HEK293 (cell line): ENCODE measurements around the gene FFAR4.

ENCODE experiments used
- CTCF ChIA-PET: fragments of 350-600 bp; formaldehyde crosslinking; extraction: SDS; loops from one replicate; lab custom pipeline; 2021; ENCODE audit warnings: antibody characterized with exemption; lab: Yijun Ruan, JAX
- POLR2A ChIA-PET: fragments of 300-600 bp; formaldehyde crosslinking; extraction: SDS; loops from one replicate; lab custom pipeline; 2020; ENCODE audit warnings: antibody characterized with exemption, inconsistent platforms; lab: Yijun Ruan, JAX
- H3K27ac ChIP-seq: fragments of 200-500 bp; sonication (Bioruptor generic); 2 replicates; pipeline ENCODE4 v1.5.1; 2014; ENCODE audit warnings: low read depth, low read length, control low read depth, inconsistent platforms; ENCODE audit errors: extremely low read depth
- H3K36me3 ChIP-seq, 2 experiments: fragments of 200-500 bp in 1 of 2; sonication (Bioruptor generic) in 1 of 2; 1 replicate in 1 of 2; 2 replicates in 1 of 2; pipeline ENCODE4 v1.5.1; 2014 to 2017; ENCODE audit warnings: inconsistent platforms in 2 of 2, low read length in 2 of 2; ENCODE audit not compliant: control insufficient read depth in 2 of 2, insufficient read depth in 1 of 2
- H3K4me1 ChIP-seq: fragments of 200-500 bp; sonication (Bioruptor generic); 2 replicates; pipeline ENCODE4 v1.5.1; 2014; ENCODE audit warnings: mild to moderate bottlenecking, low read length, inconsistent platforms; ENCODE audit not compliant: control insufficient read depth, insufficient read depth
- H3K4me3 ChIP-seq: 2 replicates; pipeline ENCODE4 v1.5.1; 2011; ENCODE audit warnings: low read depth, mild to moderate bottlenecking, control low read depth, low read length, moderate library complexity
- H3K9me3 ChIP-seq: fragments of 200-500 bp; sonication (Bioruptor generic); 2 replicates; pipeline ENCODE4 v1.5.1; 2014; ENCODE audit warnings: low read depth, low read length, inconsistent platforms; ENCODE audit not compliant: control insufficient read depth, insufficient read depth
- IKZF3 ChIP-seq: fragments of 450-650 bp; IDR thresholded peaks from 2 replicates; pipeline ENCODE4 v1.5.0; 2018; ENCODE audit warnings: missing biosample characterization, mild to moderate bottlenecking, missing genetic modification characterization, moderate library complexity
- KLF1 ChIP-seq: fragments of 450-650 bp; formaldehyde crosslinking; IDR thresholded peaks from 2 replicates; pipeline ENCODE4 v1.5.1; 2016; ENCODE audit warnings: missing biosample characterization, missing genetic modification characterization
- KLF16 ChIP-seq: fragments of 450-650 bp; formaldehyde crosslinking; IDR thresholded peaks from 2 replicates; pipeline ENCODE4 v1.5.1; 2017; ENCODE audit warnings: missing biosample characterization, missing genetic modification characterization
- TRIM28 ChIP-seq: IDR thresholded peaks from 2 replicates; pipeline ENCODE4 v1.6.1; 2011; ENCODE audit warnings: low read length, control low read depth, borderline replicate concordance
- ZBTB10 ChIP-seq: fragments of 450-650 bp; formaldehyde crosslinking; IDR thresholded peaks from 2 replicates; pipeline ENCODE4 v1.5.1; 2016; ENCODE audit warnings: missing biosample characterization, missing genetic modification characterization
- ZBTB48 ChIP-seq: fragments of 450-650 bp; formaldehyde crosslinking; IDR thresholded peaks from 2 replicates; pipeline ENCODE4 v1.5.1; 2016; ENCODE audit warnings: missing biosample characterization, missing genetic modification characterization
- ZFHX2 ChIP-seq: fragments of 450-650 bp; formaldehyde crosslinking; conservative IDR thresholded peaks from 2 replicates; pipeline ENCODE4 v1.5.1; 2016; ENCODE audit warnings: missing biosample characterization, missing genetic modification characterization
- ZIC2 ChIP-seq: fragments of 450-650 bp; formaldehyde crosslinking; IDR thresholded peaks from 2 replicates; pipeline ENCODE4 v1.5.1; 2016; ENCODE audit warnings: missing biosample characterization, missing genetic modification characterization
- ZNF138 ChIP-seq: fragments of 450-650 bp; formaldehyde crosslinking; IDR thresholded peaks from 2 replicates; pipeline ENCODE4 v1.5.1; 2016; ENCODE audit warnings: missing biosample characterization, missing genetic modification characterization, borderline replicate concordance
- ZNF175 ChIP-seq: fragments of 450-650 bp; formaldehyde crosslinking; IDR thresholded peaks from 2 replicates; pipeline ENCODE4 v1.5.1; 2016; ENCODE audit warnings: missing biosample characterization, missing genetic modification characterization
- ZNF184 ChIP-seq: fragments of 450-650 bp; IDR thresholded peaks from 2 replicates; pipeline ENCODE4 v1.5.1; 2018; ENCODE audit warnings: missing biosample characterization, mild to moderate bottlenecking, missing genetic modification characterization
- ZNF274 ChIP-seq, 2 experiments: fragments of 200-500 bp in 1 of 2; fragments of 450-650 bp in 1 of 2; sonication (Bioruptor generic) in 1 of 2; formaldehyde crosslinking in 1 of 2; IDR thresholded peaks; 2 replicates each; pipeline versions ENCODE4 v1.5.1 to v1.6.1; 2014 to 2016; ENCODE audit warnings: borderline replicate concordance in 1 of 2, inconsistent platforms in 1 of 2, low read length in 1 of 2, missing biosample characterization in 1 of 2, missing genetic modification characterization in 1 of 2
- ZNF324 ChIP-seq: fragments of 450-650 bp; formaldehyde crosslinking; IDR thresholded peaks from 2 replicates; pipeline ENCODE4 v1.5.1; 2016; ENCODE audit warnings: missing biosample characterization, missing genetic modification characterization
- ZNF391 ChIP-seq: fragments of 450-650 bp; formaldehyde crosslinking; IDR thresholded peaks from 2 replicates; pipeline ENCODE4 v1.5.1; 2016; ENCODE audit warnings: low read depth, missing biosample characterization, missing genetic modification characterization, borderline replicate concordance
- ZNF433 ChIP-seq: fragments of 450-650 bp; formaldehyde crosslinking; IDR thresholded peaks from 2 replicates; pipeline ENCODE4 v1.5.1; 2016; ENCODE audit warnings: missing biosample characterization, missing genetic modification characterization, low read depth
- ZNF501 ChIP-seq: fragments of 450-650 bp; formaldehyde crosslinking; IDR thresholded peaks from 2 replicates; pipeline ENCODE4 v1.5.1; 2016; ENCODE audit warnings: missing biosample characterization, missing genetic modification characterization
- ZNF510 ChIP-seq: fragments of 450-650 bp; formaldehyde crosslinking; IDR thresholded peaks from 2 replicates; pipeline ENCODE4 v1.5.1; 2018; ENCODE audit warnings: mild to moderate bottlenecking, missing genetic modification characterization, missing biosample characterization; ENCODE audit not compliant: insufficient replicate concordance
- ZNF580 ChIP-seq: fragments of 450-650 bp; formaldehyde crosslinking; IDR thresholded peaks from 2 replicates; pipeline ENCODE4 v1.5.1; 2016; ENCODE audit warnings: missing biosample characterization, missing genetic modification characterization
- ZNF596 ChIP-seq: fragments of 450-650 bp; IDR thresholded peaks from 2 replicates; pipeline ENCODE4 v1.5.0; 2018; ENCODE audit warnings: missing biosample characterization, mild to moderate bottlenecking, missing genetic modification characterization, moderate library complexity
- ZNF626 ChIP-seq: fragments of 450-650 bp; sonication (Bioruptor Pico); formaldehyde crosslinking; IDR thresholded peaks from 2 replicates; pipeline ENCODE4 v1.5.1; 2018; ENCODE audit warnings: missing biosample characterization, missing genetic modification characterization, inconsistent platforms
- ZNF654 ChIP-seq: fragments of 450-650 bp; formaldehyde crosslinking; IDR thresholded peaks from 2 replicates; pipeline ENCODE4 v1.5.1; 2016; ENCODE audit warnings: low read depth, missing biosample characterization, missing genetic modification characterization
- ZNF658 ChIP-seq: fragments of 450-650 bp; formaldehyde crosslinking; IDR thresholded peaks from 2 replicates; pipeline ENCODE4; 2016; ENCODE audit warnings: missing biosample characterization, missing genetic modification characterization
- ZNF776 ChIP-seq: fragments of 450-650 bp; formaldehyde crosslinking; IDR thresholded peaks from 2 replicates; pipeline ENCODE4 v1.5.0; 2017; ENCODE audit warnings: missing biosample characterization, missing genetic modification characterization, borderline replicate concordance
- ZNF777 ChIP-seq: fragments of 450-650 bp; formaldehyde crosslinking; IDR thresholded peaks from 2 replicates; pipeline ENCODE4 v1.5.1; 2017; ENCODE audit warnings: missing biosample characterization, missing genetic modification characterization, borderline replicate concordance
- ZNF792 ChIP-seq: fragments of 450-650 bp; formaldehyde crosslinking; IDR thresholded peaks from 2 replicates; pipeline ENCODE4 v1.5.1; 2016; ENCODE audit warnings: missing biosample characterization, missing genetic modification characterization
- ZSCAN16 ChIP-seq: fragments of 450-650 bp; formaldehyde crosslinking; IDR thresholded peaks from 2 replicates; pipeline ENCODE4 v1.5.1; 2016; ENCODE audit warnings: missing biosample characterization, missing genetic modification characterization
- TF ChIP-seq, protein P1 (sequence below): fragments of 450-650 bp; formaldehyde crosslinking; IDR thresholded peaks from 2 replicates; pipeline ENCODE4 v1.5.1; 2016; ENCODE audit warnings: missing biosample characterization, missing genetic modification characterization
- TF ChIP-seq, protein P2 (sequence below): fragments of 450-650 bp; formaldehyde crosslinking; IDR thresholded peaks from 2 replicates; pipeline ENCODE4 v1.5.1; 2016; ENCODE audit warnings: missing biosample characterization, missing genetic modification characterization

The FFAR4 gene

DNA sequence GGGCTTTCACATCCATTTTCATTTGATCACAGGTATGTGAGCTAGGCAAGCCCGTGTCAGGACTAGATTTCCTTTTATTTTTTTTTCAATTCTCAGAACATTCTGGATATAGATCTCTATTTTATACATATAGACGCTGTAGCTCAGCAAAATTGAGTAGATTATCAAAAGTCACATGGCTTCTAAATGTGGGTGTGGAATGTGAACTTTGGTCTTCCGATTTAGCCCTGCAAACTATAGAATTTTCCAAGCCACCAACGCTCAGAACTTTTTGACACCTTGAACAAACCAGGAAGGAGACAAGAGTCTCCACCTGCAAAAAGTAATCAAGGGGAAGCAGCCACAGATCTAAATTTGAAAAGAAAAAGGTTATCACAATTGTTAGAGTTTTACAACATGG lies 15.9 kb upstream of the FFAR4 start:
- Histone ChIP-seq H3K27ac (no peak overlapping the region), H3K4me1 (no peaks in the 10 kb centered on the region), H3K36me3 (no peaks in the 10 kb centered on the region), H3K9me3 (no peaks in the 10 kb centered on the region), H3K4me3 (no peak overlapping the region)
- ChIA-PET CTCF (interaction anchor here (0.6 to 1.3 kb wide), 4 partner anchors 8 to 582 kb away, joined by 3 to 6 read pairs (median 4); no protein-coding TSS in a partner anchor), POLR2A (no interaction called here)
- TF ChIP-seq ZNF501 (tag by site-specific recombination) (no peak), ZNF175 (tag by site-specific recombination) (no peak), ZNF654 (tag by site-specific recombination) (no peak), ZNF274 (IDR thresholded peaks at IDR 0.05; ENCODE audit: low read length) (no peak), ZNF274 (tag by site-specific recombination; IDR thresholded peaks at IDR 0.05; ENCODE audit: borderline replicate concordance) (no peak), IKZF3 (tag by site-specific recombination) (no peak), ZNF658 (tag by site-specific recombination) (no peak), ZNF792 (no peak), ZNF184 (tag by site-specific recombination) (no peak), ZNF324 (tag by site-specific recombination) (no peak), ZBTB10 (tag by site-specific recombination) (no peak)
- TF ChIP-seq, protein P1, sequence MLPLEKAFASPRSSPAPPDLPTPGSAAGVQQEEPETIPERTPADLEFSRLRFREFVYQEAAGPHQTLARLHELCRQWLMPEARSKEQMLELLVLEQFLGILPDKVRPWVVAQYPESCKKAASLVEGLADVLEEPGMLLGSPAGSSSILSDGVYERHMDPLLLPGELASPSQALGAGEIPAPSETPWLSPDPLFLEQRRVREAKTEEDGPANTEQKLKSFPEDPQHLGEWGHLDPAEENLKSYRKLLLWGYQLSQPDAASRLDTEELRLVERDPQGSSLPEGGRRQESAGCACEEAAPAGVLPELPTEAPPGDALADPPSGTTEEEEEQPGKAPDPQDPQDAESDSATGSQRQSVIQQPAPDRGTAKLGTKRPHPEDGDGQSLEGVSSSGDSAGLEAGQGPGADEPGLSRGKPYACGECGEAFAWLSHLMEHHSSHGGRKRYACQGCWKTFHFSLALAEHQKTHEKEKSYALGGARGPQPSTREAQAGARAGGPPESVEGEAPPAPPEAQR (tag by site-specific recombination): no peak

- H3K9me3 ChIP-seq: no peaks in the 10 kb centered on the region
- H3K4me3 ChIP-seq: no peak overlapping the region
- CTCF ChIA-PET: interaction anchor here (0.7 to 4.4 kb wide), 7 partner anchors 10 to 158 kb away, joined by 3 to 110 read pairs (median 3); no protein-coding TSS in a partner anchor
- POLR2A ChIA-PET: no interaction called here
- TF ChIP-seq ZNF596 (no peak), ZFHX2 (tag by site-specific recombination) (no peak), ZNF776 (tag by site-specific recombination) (no peak), ZNF777 (tag by site-specific recombination) (no peak), KLF1 (tag by site-specific recombination) (no peak), KLF16 (tag by site-specific recombination) (no peak), TRIM28 (no peak), ZNF138 (tag by site-specific recombination) (no peak), ZNF580 (tag by site-specific recombination) (no peak), ZSCAN16 (tag by site-specific recombination) (no peak), ZNF391 (tag by site-specific recombination) (no peak), ZNF626 (tag by site-specific recombination) (no peak), ZNF433 (tag by site-specific recombination) (no peak), ZNF274 (IDR thresholded peaks at IDR 0.05; ENCODE audit: low read length) (no peak), ZNF274 (tag by site-specific recombination; IDR thresholded peaks at IDR 0.05; ENCODE audit: borderline replicate concordance) (no peak), ZIC2 (no peak), ZBTB48 (no peak), ZNF510 (tag by site-specific recombination) (no peak)
- TF ChIP-seq, protein P2, sequence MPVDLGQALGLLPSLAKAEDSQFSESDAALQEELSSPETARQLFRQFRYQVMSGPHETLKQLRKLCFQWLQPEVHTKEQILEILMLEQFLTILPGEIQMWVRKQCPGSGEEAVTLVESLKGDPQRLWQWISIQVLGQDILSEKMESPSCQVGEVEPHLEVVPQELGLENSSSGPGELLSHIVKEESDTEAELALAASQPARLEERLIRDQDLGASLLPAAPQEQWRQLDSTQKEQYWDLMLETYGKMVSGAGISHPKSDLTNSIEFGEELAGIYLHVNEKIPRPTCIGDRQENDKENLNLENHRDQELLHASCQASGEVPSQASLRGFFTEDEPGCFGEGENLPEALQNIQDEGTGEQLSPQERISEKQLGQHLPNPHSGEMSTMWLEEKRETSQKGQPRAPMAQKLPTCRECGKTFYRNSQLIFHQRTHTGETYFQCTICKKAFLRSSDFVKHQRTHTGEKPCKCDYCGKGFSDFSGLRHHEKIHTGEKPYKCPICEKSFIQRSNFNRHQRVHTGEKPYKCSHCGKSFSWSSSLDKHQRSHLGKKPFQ (tag by site-specific recombination): no peak
- H3K27ac ChIP-seq: no peak overlapping the region
- H3K4me1 ChIP-seq: no peaks in the 10 kb centered on the region
- H3K36me3 ChIP-seq: no peaks in the 10 kb centered on the region
These were observed 13.7 kb upstream of the FFAR4 start for GRCh38 chr10:93552780-93553179.
